Endothelial cell of umbilical vein (primary cell): ENCODE results near the gene DCAF17.

Experiments
- CTCF ChIP-seq, 2 donors: IDR thresholded peaks; 1 replicate in 1 of 2; 2 replicates in 1 of 2; pipeline ENCODE4 v1.5.1; 2011; ENCODE audit warnings: low read length in 2 of 2, mild to moderate bottlenecking in 2 of 2, moderate library complexity in 2 of 2, control low read depth in 1 of 2, inconsistent platforms in 1 of 2, low read depth in 1 of 2; ENCODE audit not compliant: insufficient read depth in 1 of 2; ENCODE audit errors: extremely low read depth in 1 of 2
- FOS ChIP-seq: IDR thresholded peaks from 2 replicates; pipeline ENCODE4 v1.6.1; 2011; ENCODE audit warnings: mild to moderate bottlenecking, low read length, moderate library complexity, borderline replicate concordance; ENCODE audit not compliant: insufficient read depth

GRCh38 chr2:171483793-171484192, 49.8 kb downstream of the DCAF17 start:
- TF ChIP-seq CTCF (IDR thresholded peaks at IDR 0.05; ENCODE audit: extremely low read depth in 1 of 2, insufficient read depth in 1 of 2, low read depth in 1 of 2, low read length in 2 of 2) (no peak), FOS (no peak)
